Vagina (tissue), 2 donors: ENCODE results near the gene RAD52. TPM values are rescaled to one million over a fixed set of nuclear protein-coding genes. Genes with fewer than 3 reads are reported as not detected.

Source experiments
- DNase-seq, 2 donors: peaks; one replicate each; pipeline ENCODE4 v3.0.0-alpha.2; 2017; ENCODE audit errors: extremely low spot score in 2 of 2
- H3K27ac ChIP-seq: fragments of 200-600 bp; sonication (generic); one replicate; pipeline ENCODE4 v1.5.1; 2019
- H3K27me3 ChIP-seq: fragments of 200-600 bp; sonication (generic); one replicate; pipeline ENCODE4 v1.5.1; 2019
- H3K36me3 ChIP-seq, 2 donors: fragments of 200-600 bp; sonication (generic); one replicate each; pipeline ENCODE4 v1.5.1; 2017 to 2019
- H3K4me1 ChIP-seq: fragments of 200-600 bp; sonication (generic); one replicate; pipeline ENCODE4 v1.5.1; 2019
- H3K4me3 ChIP-seq, 2 donors: fragments of 200-600 bp; sonication (generic); 1 replicate in 1 of 2; 2 replicates in 1 of 2; pipeline ENCODE4 v1.5.1; 2016 to 2019
- H3K9me3 ChIP-seq: fragments of 200-600 bp; sonication (generic); one replicate; pipeline ENCODE4 v1.5.1; 2019
- POLR2A ChIP-seq, 2 donors: fragments of 450-650 bp; IDR thresholded peaks; one replicate each; pipeline ENCODE4 v1.6.1; 2017; ENCODE audit warnings: antibody characterized with exemption in 2 of 2, mild to moderate bottlenecking in 2 of 2, moderate library complexity in 2 of 2
- POLR2AphosphoS5 ChIP-seq, 2 donors: sonication (generic); formaldehyde crosslinking; IDR thresholded peaks; one replicate each; pipeline ENCODE4 v1.9.0; 2017; ENCODE audit warnings: antibody characterized with exemption in 2 of 2, mild to moderate bottlenecking in 2 of 2, low read depth in 1 of 2; ENCODE audit not compliant: insufficient read depth in 1 of 2
- intact Hi-C: fragments of 100-400 bp; cut with DNase I; formaldehyde crosslinking; loops from one replicate; pipeline ENCODE4 v1.15.1; 2023
- total RNA-seq: library from RNA; depleted of rRNA; stranded (reverse); fragments of >200 nt; gene quantifications from one replicate; pipeline ENCODE4 v1.2.3, GENCODE V29; 2016
- TF ChIP-seq, protein P1 (sequence below), 3 experiments: fragments of 450-650 bp in 2 of 3; fragments of 200-600 bp in 1 of 3; sonication (generic) in 1 of 3; IDR thresholded peaks; one replicate each; pipeline ENCODE4 v1.5.1; 2017 to 2019; ENCODE audit warnings: antibody characterized with exemption in 3 of 3, mild to moderate bottlenecking in 2 of 3, moderate library complexity in 2 of 3

Gene RAD52
- total RNA-seq, 1 donor from 2014 or later = 40.3 TPM

DNA sequence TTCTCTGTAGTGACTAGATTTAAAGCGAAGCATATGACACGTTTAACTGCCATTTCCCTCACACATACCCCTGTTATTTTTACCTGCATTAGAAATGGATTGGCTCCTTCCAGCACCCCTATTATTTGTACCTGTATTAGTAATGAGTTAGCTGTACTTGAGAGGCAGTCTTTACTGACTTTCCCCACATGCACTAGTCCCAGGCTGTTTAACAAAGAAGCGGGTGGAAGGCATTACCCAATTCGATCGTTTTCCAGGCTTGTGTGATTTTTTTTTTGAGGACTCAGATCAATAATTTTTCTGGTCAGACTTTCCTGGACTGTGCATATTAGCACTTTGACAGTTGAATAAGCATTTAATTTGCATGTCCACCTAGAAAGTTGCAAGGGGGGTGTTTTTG lies 46.4 kb downstream of the RAD52 start:
- Histone ChIP-seq H3K4me3 (no peak overlapping the region), H3K4me1 (no peaks in the 10 kb centered on the region), H3K36me3 (peaks cover 0 to 98% of the 10 kb centered on the region in 2 donors), H3K27ac (no peak overlapping the region), H3K27me3 (no peaks in the 10 kb centered on the region), H3K9me3 (no peaks in the 10 kb centered on the region)
- intact Hi-C loops = no loop called here
- TF ChIP-seq, protein P1, sequence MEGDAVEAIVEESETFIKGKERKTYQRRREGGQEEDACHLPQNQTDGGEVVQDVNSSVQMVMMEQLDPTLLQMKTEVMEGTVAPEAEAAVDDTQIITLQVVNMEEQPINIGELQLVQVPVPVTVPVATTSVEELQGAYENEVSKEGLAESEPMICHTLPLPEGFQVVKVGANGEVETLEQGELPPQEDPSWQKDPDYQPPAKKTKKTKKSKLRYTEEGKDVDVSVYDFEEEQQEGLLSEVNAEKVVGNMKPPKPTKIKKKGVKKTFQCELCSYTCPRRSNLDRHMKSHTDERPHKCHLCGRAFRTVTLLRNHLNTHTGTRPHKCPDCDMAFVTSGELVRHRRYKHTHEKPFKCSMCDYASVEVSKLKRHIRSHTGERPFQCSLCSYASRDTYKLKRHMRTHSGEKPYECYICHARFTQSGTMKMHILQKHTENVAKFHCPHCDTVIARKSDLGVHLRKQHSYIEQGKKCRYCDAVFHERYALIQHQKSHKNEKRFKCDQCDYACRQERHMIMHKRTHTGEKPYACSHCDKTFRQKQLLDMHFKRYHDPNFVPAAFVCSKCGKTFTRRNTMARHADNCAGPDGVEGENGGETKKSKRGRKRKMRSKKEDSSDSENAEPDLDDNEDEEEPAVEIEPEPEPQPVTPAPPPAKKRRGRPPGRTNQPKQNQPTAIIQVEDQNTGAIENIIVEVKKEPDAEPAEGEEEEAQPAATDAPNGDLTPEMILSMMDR (IDR thresholded peaks at IDR 0.05) = no peak
- TF ChIP-seq POLR2AphosphoS5 (IDR thresholded peaks at IDR 0.05; ENCODE audit: insufficient read depth in 1 of 2, low read depth in 1 of 2) = no peak
- DNase-seq = no peak

DNA sequence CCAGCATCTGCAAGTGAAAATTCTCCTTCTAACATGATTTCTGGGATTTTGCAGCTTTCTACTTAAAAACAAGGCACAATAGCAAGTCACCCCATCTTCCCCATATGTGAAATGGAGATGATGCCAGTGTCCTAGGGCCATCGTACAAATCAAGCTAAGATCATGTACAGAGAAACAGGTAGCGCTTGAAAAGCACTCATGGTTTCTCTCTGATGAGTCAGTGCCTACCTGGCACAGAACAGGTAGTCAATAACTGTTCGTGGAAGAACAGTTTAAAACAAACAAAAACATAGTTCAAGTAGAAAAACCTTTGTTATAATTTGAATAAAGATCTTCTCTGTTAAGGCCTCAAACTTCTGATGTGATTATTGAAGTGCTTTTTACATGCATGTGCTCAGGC lies 46.9 kb downstream of the RAD52 start:
- Histone ChIP-seq H3K27ac (no peak overlapping the region), H3K4me1 (no peaks in the 10 kb centered on the region), H3K4me3 (no peak overlapping the region), H3K27me3 (no peaks in the 10 kb centered on the region), H3K9me3 (no peaks in the 10 kb centered on the region), H3K36me3 (peaks cover 0 to 98% of the 10 kb centered on the region in 2 donors)
- no peak for DNase-seq
- TF ChIP-seq, protein P1 (IDR thresholded peaks at IDR 0.05) = no peak
- no peak for TF ChIP-seq POLR2AphosphoS5 (IDR thresholded peaks at IDR 0.05; ENCODE audit: insufficient read depth in 1 of 2, low read depth in 1 of 2)
- TF ChIP-seq POLR2A (IDR thresholded peaks at IDR 0.05) = no peak
- intact Hi-C loops = no loop called here

DNA sequence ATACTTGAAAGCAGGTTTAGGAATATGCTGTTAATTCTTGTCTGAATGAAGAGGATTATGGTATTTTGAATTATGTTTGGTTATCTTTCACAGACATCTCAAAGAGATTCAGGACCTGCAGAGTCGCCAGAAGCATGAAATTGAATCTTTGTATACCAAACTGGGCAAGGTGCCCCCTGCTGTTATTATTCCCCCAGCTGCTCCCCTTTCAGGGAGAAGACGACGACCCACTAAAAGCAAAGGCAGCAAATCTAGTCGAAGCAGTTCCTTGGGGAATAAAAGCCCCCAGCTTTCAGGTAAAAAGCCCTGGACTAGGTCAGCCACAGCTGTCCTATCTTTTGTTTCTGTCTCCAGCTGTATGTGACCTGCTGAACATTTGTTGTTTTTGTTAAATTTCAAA lies 52.1 kb downstream of the RAD52 start:
- Histone ChIP-seq H3K4me1 (peaks cover 7% of the 10 kb centered on the region), H3K27ac (no peak overlapping the region), H3K27me3 (no peaks in the 10 kb centered on the region), H3K9me3 (no peaks in the 10 kb centered on the region), H3K36me3 (peaks cover 0 to 96% of the 10 kb centered on the region in 2 donors), H3K4me3 (no peak overlapping the region)
- no peak for DNase-seq
- intact Hi-C loops = no loop called here
- TF ChIP-seq, protein P1 (IDR thresholded peaks at IDR 0.05) = no peak
- no peak for TF ChIP-seq POLR2A (IDR thresholded peaks at IDR 0.05)
- no peak for TF ChIP-seq POLR2AphosphoS5 (IDR thresholded peaks at IDR 0.05; ENCODE audit: insufficient read depth in 1 of 2, low read depth in 1 of 2)

DNA sequence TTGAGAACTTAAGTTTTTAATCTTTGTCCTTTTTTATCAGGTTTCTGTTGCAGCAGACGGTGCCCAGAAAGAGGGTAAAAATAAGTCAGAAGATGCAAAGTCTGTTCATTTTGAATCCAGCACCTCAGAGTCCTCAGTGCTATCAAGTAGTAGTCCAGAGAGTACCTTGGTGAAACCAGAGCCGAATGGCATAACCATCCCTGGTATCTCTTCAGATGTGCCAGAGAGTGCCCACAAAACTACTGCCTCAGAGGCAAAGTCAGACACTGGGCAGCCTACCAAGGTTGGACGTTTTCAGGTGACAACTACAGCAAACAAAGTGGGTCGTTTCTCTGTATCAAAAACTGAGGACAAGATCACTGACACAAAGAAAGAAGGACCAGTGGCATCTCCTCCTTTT lies 53.5 kb downstream of the RAD52 start:
- TF ChIP-seq POLR2AphosphoS5 (IDR thresholded peaks at IDR 0.05; ENCODE audit: insufficient read depth in 1 of 2, low read depth in 1 of 2) (no peak), POLR2A (IDR thresholded peaks at IDR 0.05) (no peak)
- TF ChIP-seq, protein P1 (IDR thresholded peaks at IDR 0.05) = no peak
- Histone ChIP-seq H3K27ac (no peak overlapping the region), H3K27me3 (no peaks in the 10 kb centered on the region), H3K36me3 (peaks cover 0 to 89% of the 10 kb centered on the region in 2 donors), H3K9me3 (no peaks in the 10 kb centered on the region), H3K4me1 (peaks cover 7% of the 10 kb centered on the region), H3K4me3 (no peak overlapping the region)
- no peak for DNase-seq
- intact Hi-C loops = no loop called here

DNA sequence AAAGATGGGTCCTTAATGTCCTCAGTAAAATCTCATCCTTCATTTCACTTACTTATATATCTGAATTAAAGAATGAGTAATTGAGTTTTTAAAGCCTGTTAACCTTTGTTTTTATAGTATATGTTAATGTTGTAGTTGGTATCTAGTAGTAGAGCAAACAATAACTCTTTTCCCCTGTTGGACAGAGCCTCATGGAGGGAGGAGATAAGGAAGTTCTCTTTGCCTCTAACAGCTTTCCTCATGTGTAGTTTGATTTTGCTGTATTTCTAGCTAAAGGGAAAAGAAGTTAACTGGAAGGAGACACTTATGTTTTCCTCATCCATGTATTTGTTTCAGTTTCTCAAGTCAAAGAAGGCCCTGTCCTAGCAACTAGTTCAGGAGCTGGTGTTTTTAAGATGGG lies 55.3 kb downstream of the RAD52 start:
- peaks cover 7% of the 10 kb centered on the region for H3K4me1 ChIP-seq
- no peak for DNase-seq
- no peak for TF ChIP-seq POLR2A (IDR thresholded peaks at IDR 0.05)
- TF ChIP-seq, protein P1 (IDR thresholded peaks at IDR 0.05) = no peak
- TF ChIP-seq POLR2AphosphoS5 (IDR thresholded peaks at IDR 0.05; ENCODE audit: insufficient read depth in 1 of 2, low read depth in 1 of 2) = no peak
- H3K9me3 ChIP-seq = no peaks in the 10 kb centered on the region
- H3K27ac ChIP-seq = no peak overlapping the region
- H3K27me3 ChIP-seq = no peaks in the 10 kb centered on the region
- no peak overlapping the region for H3K4me3 ChIP-seq
- peaks cover 0 to 80% of the 10 kb centered on the region in 2 donors for H3K36me3 ChIP-seq
- intact Hi-C loops = no loop called here
